SW480 (cell line): Measurements from ENCODE around the gene FRYL.
"Not testable (repeated sequence)": the region's sequence is repeated elsewhere in the genome, so short reads cannot be mapped to it uniquely, and the experiment has no call there.

Experiments used
- DNase-seq: peaks from one replicate; pipeline ENCODE4 v3.0.0-alpha.2; 2016; ENCODE audit warnings: low spot score

The FRYL gene

DNA sequence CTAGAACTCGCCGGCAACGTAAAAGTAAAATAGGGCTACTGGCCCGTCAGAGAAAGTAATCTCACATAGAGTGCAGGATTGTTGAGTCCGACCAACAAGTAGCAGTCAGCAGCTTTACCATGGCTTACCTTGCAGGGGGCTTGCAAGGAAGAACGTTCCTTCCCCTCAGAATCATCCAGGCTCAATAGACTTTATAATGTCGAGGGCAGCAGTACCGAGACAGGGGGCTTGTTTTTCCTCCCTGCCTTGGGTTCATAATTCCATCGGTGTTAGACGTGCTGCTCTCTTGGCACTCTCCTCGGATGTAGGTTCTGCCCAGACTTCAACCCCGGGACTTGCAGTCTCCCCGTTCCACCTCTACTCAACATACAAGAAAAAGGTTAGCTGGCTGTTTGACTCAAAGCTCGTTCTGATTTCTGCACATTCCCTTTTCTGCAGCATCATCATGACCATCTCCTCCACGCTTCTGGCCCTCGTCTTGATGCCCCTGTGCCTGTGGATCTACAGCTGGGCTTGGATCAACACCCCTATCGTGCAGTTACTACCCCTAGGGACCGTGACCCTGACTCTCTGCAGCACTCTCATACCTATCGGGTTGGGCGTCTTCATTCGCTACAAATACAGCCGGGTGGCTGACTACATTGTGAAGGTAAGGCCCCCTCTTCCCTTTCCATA is 295.4 kb downstream of the FRYL start:
- DNase-seq: no peak

DNA sequence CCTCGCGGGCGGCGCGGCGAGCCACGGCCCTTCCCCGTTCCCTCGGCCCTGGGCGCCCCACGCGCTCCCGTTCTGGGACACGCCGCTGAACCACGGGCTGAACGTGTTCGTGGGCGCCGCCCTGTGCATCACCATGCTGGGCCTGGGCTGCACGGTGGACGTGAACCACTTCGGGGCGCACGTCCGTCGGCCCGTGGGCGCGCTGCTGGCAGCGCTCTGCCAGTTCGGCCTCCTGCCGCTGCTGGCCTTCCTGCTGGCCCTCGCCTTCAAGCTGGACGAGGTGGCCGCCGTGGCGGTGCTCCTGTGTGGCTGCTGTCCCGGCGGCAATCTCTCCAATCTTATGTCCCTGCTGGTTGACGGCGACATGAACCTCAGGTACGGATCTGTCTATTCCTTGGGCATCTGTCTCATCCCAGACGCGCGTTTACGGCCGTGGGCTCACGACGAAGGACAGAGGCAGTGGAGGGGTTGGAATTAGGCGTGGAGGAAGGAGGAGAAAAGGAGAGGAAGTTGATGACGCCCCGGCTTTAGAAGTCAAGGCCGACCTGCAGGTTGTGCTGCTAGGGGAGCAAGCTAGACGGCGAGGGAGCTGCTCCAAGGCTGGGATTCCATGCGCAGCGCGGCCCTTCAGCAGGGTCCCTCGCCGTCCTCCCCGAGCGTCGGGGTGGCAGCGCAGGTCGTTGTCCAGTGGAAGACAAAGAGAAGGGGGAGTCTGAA is 296.1 kb downstream of the FRYL start:
- DNase-seq: no peak

DNA sequence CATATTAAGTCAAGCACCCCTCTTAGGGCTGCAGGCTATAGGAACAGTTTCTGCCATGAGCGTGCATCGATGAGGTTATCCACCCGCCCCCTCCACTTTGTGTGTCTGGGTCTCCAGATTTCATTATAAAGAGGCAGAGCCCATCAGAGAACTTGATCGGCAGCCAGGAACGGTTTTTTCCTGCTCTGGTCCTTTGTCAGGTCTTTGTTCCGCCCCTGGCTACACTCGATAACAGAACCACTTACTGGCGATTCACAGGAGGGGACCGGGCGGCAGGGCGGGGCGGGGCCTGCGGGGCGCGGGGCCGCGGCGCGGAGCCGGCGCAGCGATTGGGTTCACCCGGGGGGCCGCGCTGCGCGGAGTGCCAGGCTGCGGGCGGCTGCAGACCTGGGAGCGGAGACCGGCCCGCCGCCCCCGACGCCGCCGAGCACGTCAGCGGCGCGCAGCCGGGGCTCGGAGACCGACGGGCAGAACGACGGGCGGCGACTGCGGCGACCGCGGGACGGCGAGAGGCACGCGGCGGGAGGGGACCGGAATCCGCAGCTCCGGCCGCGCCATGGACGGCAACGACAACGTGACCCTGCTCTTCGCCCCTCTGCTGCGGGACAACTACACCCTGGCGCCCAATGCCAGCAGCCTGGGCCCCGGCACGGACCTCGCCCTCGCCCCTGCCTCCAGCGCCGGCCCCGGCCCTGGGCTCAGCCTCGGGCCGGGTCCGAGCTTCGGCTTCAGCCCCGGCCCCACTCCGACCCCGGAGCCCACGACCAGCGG is 296.9 kb downstream of the FRYL start, which contains the start of gene SLC10A4:
Gene SLC10A4 (plus strand): TSS at position 338 of the 771 bp plus-strand sequence. CDS start 219 bp downstream, at position 557.
- no peak for DNase-seq

DNA sequence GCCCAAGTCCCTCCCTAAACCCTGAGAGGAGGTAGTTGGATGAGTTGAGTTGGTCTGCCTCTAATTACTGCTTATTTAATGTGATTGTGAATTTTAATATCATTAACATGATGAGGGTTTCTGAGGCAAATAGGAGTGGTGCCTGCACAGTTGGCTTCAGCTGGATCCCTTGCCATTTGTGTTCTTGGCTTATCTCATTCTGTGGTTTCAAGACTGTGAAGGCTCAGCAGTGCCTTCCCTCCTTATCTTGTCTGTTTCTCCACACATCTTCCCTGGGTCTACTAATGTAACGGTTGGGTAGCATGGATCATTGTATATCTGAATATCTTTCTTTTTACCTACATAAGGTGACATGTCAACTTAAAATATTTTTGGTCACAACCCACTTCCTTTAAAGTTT is 298.5 kb downstream of the FRYL start:
- DNase-seq: no peak

DNA sequence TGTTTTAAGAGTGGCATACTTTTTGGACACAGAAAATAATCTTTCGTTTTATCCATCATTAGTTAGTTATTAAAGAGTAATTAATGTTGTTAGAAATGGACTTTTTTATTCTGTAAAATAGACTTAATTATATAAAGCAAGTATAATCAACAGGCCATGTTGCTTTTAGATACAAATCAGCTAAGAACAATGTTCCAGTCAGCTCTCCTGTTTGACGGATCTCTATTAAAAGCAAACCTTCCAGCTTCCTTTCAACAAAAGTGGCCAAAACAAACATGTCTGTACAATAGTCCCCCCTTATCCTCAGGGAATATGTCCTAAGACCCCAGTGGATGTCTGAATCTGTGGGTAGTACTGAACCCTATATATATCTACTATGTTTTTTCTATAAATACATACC is 301.8 kb downstream of the FRYL start:
- DNase-seq: no peak

DNA sequence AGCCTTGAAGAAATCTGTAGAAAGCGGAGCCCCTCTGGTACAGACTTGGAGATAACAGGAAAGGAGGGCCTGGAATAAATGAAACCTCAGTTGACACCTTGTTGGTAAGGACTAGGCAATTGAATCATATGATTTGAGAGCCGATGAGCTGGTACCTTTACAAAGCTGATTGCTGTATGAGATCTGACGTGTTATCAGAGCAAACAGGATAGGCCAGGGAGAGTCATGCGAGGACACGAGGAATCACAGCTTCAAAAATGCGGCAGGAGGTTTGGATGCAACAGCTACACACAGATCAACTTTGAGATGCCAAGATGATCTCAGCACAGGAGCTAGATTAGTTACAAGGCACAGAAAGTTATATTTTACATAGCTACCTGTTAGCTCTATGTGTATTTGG is 304.3 kb downstream of the FRYL start:
- no peak for DNase-seq

DNA sequence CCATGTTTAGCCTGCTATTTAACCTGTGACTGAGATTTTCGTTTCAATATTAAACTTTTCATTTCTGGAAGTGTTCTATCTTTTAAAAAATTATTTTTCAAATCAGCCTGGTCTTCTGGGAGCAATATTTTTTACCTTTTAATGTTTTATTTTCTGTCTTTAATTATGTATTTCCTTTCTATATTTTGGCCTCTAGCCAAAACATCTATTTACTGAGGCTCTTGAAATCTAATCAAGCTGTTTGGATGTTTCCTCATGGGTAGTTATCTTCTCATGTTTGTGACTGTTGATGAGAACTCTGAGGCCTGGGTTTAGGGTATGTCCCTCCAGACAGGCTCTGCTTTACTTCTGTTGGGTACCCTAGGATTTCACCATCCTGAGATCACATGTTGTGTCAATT is 307.3 kb downstream of the FRYL start:
- DNase-seq: no peak

DNA sequence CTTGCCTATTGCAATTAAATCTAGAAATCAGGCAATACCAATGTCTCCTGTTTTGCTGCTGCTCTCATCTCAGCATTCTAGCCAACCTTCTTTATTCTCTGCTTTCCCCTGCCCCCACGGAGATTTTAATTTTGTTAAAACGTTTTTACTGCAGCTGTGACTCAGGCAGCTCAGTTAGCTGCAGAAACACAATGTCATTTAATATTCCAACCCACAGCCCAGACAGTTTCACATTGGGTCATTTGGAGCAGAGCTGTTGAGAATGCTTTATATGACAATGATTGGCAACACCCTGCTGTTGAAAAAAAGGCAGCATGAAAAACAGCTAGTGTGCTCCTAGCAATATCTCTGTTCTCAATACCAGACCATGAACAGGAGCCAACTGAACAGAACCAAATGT is 309.5 kb downstream of the FRYL start:
- DNase-seq: no peak

DNA sequence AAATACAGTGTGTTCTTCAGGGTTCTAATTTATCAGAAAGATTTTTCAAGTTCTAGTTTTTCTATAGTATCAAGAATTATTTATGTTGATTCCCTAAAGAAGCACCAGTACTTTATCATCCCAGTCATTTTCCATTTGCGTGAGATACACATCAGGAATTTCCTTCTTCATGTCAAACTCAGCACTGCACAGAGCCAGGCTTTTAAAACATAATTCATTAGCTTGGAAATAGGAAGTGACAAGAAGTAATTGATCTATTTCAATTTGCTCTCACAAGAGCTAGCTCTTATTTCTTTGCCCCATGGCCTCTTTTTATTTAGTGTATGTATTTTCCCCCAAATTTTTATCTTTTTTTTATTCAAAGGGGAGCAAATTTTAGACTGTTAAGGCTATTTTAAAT is 309.9 kb downstream of the FRYL start:
- DNase-seq: no peak

DNA sequence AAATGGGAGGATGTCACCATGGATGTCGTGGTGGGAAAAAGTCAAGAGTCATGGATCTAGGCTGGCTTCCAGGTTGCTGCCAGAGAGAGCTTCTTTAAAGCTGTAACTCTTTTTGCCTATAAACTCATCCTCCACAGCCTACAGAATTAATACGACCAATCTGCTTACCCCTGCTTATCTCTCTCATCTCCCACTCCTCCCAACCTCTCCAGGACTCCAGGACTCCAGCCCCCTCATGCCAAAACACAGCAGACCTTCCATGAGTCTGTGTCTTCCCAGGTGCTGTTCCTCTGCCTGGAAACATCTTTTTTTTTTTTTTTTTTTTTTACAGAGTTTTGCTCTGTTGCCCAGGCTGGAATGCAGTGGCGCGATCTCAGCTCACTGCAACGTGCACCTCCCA is 312.2 kb downstream of the FRYL start:
- no peak for DNase-seq

DNA sequence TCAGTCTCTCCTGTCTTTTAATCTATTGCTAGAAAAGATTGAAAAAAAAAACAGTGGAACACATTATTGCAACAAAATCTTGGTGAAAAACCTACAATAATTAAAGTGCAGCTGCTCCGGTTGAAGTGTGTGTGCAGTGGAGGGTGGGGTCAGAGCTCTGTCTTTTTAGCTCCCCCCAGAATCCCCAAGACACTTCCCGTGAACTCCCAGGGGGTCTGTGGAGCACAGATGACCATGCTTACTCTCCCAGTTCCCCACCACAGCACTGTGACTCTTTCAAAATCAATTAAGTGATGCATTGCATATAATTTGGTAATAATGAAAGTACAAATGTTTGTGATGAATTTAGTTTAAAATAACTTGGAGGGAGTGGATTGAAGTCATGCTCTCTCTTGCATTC is 312.6 kb downstream of the FRYL start:
- DNase-seq: no peak

DNA sequence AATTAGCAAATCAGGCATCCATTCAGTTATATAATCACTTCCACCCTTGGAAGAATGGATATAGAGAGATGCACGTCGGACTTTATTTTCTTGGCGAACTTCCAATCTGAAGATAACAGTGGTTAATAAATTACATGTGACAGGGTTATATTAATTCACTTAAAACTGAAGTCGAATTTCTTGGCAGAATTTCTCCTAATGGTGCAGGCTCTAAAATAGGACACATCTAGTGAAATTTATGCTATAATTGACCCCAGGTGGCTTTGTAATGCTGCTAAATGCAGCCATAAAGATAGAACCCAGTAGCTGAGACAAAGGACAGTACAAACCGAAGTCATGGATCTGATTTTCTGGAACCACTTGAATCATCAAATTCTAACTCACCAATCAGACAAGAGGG is 317.7 kb downstream of the FRYL start:
- DNase-seq: no peak

DNA sequence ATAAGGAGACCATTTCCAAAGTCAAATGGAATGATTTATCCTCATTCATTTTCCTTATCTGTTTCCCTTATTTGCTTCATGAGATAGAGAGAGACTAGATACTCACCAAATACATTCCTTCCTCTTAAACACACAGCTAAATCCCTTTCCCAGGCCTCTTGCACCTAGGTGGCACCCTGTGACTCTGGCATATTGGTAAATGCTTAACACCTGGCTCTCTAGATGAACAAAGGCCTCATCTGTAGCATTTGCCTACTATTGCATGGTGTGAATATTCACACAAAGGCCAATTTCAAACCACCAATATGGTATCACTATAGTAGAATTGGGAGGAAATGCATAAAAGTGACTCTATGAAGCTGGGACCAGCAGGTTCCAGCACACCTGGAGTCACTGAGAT is 319.1 kb downstream of the FRYL start:
- no peak for DNase-seq

DNA sequence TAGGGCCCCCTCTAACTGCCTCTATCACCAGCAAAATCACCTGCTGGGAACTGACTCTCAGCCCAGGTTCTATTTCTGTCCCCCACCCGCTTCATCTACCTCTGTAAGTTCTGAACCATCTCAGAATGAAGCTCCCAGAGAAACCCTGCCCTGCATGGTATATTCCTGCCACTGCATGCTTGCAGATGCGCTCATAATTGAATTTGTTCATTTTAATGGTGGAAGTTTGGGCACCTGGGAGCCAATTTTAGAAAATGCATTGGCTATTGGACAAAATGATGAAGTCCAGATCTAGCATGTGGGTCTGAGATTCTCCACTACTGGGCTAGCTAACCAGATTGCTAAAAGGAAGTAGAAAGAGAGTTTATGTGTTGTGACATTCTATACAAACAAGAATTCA is 325.5 kb downstream of the FRYL start:
- DNase-seq: no peak

DNA sequence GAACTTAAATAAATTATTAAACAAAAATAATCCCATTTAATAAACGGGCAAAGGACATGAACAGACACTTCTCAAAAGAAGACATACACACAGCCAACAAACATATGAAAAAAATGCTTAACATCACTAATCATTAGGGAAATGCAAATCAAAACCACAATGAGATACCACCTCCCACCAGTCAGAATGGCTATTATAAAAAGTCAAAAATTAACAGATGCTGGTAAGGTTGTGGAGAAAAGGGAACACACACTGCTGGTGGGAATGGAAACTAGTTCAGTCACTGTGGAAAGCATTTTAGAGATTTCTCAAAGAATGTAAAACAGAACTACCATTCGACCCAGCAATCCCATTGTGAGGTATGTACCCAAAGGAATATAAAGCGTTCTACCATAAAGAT is 328.4 kb downstream of the FRYL start:
- not testable (repeated sequence) for DNase-seq

DNA sequence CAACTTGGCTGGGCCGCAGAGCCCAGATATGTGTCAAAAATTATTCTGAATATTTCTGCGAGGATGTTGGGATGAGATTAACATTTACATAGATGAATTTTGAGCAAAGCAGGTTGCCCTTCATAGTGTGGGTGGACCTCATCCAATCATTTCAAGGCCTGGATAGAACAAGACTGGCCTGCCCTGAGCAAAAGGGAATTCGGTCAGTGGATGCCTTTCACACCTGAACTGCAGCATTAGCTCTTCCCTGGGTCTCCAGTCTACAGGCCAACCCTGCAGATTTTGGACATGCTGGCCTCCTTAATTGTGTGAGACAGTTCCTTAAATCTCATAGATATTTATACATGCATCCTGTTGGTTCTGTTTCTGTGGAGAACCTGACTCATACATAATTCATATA is 329.3 kb downstream of the FRYL start:
- DNase-seq: no peak

DNA sequence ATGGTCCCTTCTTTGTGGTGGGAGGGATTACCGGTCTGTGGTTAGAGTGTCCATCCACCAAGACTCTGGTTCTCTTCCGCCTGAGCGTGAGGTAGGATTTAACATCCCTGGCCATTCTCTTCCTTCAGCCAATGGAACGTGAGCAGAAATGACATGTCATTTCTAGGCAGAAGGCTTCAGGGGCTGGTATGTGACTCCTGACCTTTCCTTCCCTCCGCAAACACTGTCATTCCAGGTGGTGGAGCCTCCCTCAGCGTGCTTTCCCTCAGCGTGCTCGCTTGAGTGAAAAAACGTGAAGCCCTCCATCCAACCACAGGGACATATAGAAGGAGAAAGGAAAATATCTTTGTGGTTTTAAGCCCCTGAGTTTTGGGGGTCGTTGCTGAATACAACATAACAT is 330.9 kb downstream of the FRYL start:
- no peak for DNase-seq
